ENCODE data around the gene BANK1.

- TF ChIP-seq, protein P1, sequence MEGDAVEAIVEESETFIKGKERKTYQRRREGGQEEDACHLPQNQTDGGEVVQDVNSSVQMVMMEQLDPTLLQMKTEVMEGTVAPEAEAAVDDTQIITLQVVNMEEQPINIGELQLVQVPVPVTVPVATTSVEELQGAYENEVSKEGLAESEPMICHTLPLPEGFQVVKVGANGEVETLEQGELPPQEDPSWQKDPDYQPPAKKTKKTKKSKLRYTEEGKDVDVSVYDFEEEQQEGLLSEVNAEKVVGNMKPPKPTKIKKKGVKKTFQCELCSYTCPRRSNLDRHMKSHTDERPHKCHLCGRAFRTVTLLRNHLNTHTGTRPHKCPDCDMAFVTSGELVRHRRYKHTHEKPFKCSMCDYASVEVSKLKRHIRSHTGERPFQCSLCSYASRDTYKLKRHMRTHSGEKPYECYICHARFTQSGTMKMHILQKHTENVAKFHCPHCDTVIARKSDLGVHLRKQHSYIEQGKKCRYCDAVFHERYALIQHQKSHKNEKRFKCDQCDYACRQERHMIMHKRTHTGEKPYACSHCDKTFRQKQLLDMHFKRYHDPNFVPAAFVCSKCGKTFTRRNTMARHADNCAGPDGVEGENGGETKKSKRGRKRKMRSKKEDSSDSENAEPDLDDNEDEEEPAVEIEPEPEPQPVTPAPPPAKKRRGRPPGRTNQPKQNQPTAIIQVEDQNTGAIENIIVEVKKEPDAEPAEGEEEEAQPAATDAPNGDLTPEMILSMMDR (IDR thresholded peaks at IDR 0.05): no peak
- no peak for TF ChIP-seq POLR2A (IDR thresholded peaks at IDR 0.05)
These were observed 159.9 kb downstream of the BANK1 start for GRCh38 chr4:101950258-101950979.
